ENCODE data around the gene RALGAPB. TPM values are rescaled to one million over a fixed set of nuclear protein-coding genes. Genes with fewer than 3 reads are reported as not detected.

The RALGAPB gene
- total and polyA plus RNA-seq, 2 of the 13 experiments (the other 11 are each of a cell fraction or from before 2014, with no cell fraction given): 17.6 to 30.6 TPM

DNA sequence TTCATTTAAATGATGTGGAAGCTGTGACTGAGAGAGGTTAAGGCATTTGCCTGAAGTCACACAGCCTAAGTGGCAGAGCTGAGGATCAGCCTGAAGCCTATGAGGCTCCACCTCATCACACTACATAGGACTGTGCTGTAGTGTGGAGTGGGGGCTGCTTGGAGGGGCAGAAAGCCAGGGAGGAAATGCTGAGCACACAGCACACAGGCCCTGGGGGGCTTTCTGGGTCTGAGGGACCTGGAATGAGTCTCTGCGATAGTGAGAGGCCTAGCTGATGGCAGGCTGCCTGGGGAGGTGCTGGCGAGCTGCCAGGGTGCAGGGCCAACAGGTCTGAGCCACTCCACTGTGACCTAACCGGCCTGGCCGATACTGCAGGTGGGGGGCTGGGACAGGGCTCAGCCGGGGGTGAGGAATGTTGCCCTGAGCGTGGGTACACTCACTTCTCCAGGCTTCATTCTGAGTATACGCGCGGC lies 126.8 kb downstream of the RALGAPB start (continued):
- TF ChIP-seq ZNF879 (CRISPR knock-in tag; IDR thresholded peaks at IDR 0.05) (no peak), ZZZ3 (CRISPR knock-in tag; IDR thresholded peaks at IDR 0.05; ENCODE audit: borderline replicate concordance) (no peak), GPN1 (CRISPR knock-in tag; IDR thresholded peaks at IDR 0.05; ENCODE audit: borderline replicate concordance) (no peak), ZNF543 (CRISPR knock-in tag; IDR thresholded peaks at IDR 0.05) (no peak), ZNF207 (IDR thresholded peaks at IDR 0.05; ENCODE audit: borderline replicate concordance) (no peak), ZNF644 (CRISPR knock-in tag; IDR thresholded peaks at IDR 0.05; ENCODE audit: low read depth) (peak; percentile 39; the same call in 1 of the 2 replicates), ONECUT2 (CRISPR knock-in tag; IDR thresholded peaks at IDR 0.05) (no peak), KLF6 (CRISPR knock-in tag; IDR thresholded peaks at IDR 0.05) (no peak), RNF2 (conservative IDR thresholded peaks at IDR 0.05; ENCODE audit: low read depth) (no peak), ZNF20 (CRISPR knock-in tag; IDR thresholded peaks at IDR 0.05) (no peak), ZMYM3 (CRISPR knock-in tag; IDR thresholded peaks at IDR 0.05) (peak; percentile 85), ZNF546 (CRISPR knock-in tag; conservative IDR thresholded peaks at IDR 0.05) (no peak)
- TF ChIP-seq, protein P1, sequence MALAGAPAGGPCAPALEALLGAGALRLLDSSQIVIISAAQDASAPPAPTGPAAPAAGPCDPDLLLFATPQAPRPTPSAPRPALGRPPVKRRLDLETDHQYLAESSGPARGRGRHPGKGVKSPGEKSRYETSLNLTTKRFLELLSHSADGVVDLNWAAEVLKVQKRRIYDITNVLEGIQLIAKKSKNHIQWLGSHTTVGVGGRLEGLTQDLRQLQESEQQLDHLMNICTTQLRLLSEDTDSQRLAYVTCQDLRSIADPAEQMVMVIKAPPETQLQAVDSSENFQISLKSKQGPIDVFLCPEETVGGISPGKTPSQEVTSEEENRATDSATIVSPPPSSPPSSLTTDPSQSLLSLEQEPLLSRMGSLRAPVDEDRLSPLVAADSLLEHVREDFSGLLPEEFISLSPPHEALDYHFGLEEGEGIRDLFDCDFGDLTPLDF (CRISPR knock-in tag; IDR thresholded peaks at IDR 0.05): no peak
- TF ChIP-seq, protein P2, sequence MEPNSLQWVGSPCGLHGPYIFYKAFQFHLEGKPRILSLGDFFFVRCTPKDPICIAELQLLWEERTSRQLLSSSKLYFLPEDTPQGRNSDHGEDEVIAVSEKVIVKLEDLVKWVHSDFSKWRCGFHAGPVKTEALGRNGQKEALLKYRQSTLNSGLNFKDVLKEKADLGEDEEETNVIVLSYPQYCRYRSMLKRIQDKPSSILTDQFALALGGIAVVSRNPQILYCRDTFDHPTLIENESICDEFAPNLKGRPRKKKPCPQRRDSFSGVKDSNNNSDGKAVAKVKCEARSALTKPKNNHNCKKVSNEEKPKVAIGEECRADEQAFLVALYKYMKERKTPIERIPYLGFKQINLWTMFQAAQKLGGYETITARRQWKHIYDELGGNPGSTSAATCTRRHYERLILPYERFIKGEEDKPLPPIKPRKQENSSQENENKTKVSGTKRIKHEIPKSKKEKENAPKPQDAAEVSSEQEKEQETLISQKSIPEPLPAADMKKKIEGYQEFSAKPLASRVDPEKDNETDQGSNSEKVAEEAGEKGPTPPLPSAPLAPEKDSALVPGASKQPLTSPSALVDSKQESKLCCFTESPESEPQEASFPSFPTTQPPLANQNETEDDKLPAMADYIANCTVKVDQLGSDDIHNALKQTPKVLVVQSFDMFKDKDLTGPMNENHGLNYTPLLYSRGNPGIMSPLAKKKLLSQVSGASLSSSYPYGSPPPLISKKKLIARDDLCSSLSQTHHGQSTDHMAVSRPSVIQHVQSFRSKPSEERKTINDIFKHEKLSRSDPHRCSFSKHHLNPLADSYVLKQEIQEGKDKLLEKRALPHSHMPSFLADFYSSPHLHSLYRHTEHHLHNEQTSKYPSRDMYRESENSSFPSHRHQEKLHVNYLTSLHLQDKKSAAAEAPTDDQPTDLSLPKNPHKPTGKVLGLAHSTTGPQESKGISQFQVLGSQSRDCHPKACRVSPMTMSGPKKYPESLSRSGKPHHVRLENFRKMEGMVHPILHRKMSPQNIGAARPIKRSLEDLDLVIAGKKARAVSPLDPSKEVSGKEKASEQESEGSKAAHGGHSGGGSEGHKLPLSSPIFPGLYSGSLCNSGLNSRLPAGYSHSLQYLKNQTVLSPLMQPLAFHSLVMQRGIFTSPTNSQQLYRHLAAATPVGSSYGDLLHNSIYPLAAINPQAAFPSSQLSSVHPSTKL (CRISPR knock-in tag; IDR thresholded peaks at IDR 0.05): peak; percentile 51; the same call in 1 of the 2 replicates
- TF ChIP-seq, protein P3, sequence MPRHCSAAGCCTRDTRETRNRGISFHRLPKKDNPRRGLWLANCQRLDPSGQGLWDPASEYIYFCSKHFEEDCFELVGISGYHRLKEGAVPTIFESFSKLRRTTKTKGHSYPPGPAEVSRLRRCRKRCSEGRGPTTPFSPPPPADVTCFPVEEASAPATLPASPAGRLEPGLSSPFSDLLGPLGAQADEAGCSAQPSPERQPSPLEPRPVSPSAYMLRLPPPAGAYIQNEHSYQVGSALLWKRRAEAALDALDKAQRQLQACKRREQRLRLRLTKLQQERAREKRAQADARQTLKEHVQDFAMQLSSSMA (CRISPR knock-in tag; IDR thresholded peaks at IDR 0.05): 0 out of 2 replicates have a peak, but pooled peaks have one; percentile 19
- TF ChIP-seq, protein P4, sequence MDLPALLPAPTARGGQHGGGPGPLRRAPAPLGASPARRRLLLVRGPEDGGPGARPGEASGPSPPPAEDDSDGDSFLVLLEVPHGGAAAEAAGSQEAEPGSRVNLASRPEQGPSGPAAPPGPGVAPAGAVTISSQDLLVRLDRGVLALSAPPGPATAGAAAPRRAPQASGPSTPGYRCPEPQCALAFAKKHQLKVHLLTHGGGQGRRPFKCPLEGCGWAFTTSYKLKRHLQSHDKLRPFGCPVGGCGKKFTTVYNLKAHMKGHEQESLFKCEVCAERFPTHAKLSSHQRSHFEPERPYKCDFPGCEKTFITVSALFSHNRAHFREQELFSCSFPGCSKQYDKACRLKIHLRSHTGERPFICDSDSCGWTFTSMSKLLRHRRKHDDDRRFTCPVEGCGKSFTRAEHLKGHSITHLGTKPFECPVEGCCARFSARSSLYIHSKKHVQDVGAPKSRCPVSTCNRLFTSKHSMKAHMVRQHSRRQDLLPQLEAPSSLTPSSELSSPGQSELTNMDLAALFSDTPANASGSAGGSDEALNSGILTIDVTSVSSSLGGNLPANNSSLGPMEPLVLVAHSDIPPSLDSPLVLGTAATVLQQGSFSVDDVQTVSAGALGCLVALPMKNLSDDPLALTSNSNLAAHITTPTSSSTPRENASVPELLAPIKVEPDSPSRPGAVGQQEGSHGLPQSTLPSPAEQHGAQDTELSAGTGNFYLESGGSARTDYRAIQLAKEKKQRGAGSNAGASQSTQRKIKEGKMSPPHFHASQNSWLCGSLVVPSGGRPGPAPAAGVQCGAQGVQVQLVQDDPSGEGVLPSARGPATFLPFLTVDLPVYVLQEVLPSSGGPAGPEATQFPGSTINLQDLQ (CRISPR knock-in tag; IDR thresholded peaks at IDR 0.05): no peak
- TF ChIP-seq, protein P5, sequence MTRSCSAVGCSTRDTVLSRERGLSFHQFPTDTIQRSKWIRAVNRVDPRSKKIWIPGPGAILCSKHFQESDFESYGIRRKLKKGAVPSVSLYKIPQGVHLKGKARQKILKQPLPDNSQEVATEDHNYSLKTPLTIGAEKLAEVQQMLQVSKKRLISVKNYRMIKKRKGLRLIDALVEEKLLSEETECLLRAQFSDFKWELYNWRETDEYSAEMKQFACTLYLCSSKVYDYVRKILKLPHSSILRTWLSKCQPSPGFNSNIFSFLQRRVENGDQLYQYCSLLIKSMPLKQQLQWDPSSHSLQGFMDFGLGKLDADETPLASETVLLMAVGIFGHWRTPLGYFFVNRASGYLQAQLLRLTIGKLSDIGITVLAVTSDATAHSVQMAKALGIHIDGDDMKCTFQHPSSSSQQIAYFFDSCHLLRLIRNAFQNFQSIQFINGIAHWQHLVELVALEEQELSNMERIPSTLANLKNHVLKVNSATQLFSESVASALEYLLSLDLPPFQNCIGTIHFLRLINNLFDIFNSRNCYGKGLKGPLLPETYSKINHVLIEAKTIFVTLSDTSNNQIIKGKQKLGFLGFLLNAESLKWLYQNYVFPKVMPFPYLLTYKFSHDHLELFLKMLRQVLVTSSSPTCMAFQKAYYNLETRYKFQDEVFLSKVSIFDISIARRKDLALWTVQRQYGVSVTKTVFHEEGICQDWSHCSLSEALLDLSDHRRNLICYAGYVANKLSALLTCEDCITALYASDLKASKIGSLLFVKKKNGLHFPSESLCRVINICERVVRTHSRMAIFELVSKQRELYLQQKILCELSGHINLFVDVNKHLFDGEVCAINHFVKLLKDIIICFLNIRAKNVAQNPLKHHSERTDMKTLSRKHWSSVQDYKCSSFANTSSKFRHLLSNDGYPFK (CRISPR knock-in tag; IDR thresholded peaks at IDR 0.05; ENCODE audit: borderline replicate concordance): no peak
